Erythroblast (primary cell): ENCODE data around the gene ZNF747.

ENCODE experiments used
- GATA1 ChIP-seq: IDR thresholded peaks from 2 replicates; pipeline ENCODE4 v1.6.1; 2011; ENCODE audit warnings: low read depth, mild to moderate bottlenecking, control low read depth, low read length, moderate library complexity
- POLR2A ChIP-seq: IDR thresholded peaks from 2 replicates; pipeline ENCODE4 v1.6.1; 2011; ENCODE audit warnings: mild to moderate bottlenecking, low read length

GRCh38 chr16:30499284-30499683 is 35.4 kb downstream of the ZNF747 start:
- TF ChIP-seq POLR2A: no peak
- TF ChIP-seq GATA1: no peak
